ENCODE data around the gene SDHAF3. TPM values are rescaled to one million over a fixed set of nuclear protein-coding genes. Genes with fewer than 3 reads are reported as not detected.

The SDHAF3 gene
- total RNA-seq, 1 experiment from 2014 or later, result 27.4 TPM

DNA sequence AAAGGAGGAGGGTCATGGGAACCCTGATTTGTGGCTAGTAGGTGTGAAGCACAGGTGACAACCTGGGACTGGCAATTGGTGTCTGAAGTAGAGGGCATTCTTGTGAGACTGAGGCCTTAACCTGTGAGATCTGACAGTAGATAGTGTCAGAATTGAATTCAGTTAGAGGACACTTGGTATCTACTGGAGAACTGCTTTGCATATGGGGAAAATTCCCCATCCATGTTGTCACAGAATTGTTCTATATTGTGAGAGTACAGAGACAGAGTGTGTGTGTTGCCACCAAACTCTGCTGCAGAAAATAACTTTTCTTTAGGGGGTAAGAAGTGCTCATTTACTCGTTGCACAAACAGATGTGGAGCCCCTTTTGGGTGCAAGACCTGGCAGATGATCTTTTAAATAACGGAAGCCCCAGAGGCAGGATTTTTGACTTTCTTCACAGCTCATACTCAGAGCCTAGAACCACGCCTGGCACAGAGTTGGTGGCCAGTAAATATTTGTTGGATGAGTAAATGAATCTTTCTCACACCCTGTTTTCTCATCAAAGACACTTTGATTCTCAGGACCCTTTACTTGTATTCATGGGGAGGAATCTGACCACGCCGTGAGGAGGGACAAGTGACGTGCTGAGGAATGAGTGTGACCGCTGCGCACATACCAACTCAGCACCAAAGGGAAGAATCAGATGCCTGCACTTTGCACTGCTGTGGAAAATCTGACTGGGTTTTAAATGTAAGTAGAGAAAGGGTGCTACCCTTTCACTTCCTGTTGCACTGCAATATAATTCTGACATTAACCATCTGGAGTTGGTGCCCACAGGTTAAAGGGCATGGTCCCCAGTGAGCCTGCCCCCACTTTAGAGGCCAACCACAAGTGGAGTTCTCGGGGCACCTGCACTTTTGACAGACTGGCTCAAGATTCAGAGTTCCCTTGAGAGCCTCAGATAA lies 39.2 kb upstream of the SDHAF3 start:
- H3K4me2 ChIP-seq, result no peak overlapping the region
- no peak overlapping the region for H3K27ac ChIP-seq
- H3K4me1 ChIP-seq (replicated peaks; ENCODE audit: insufficient read depth), result peaks cover 3% of the 10 kb centered on the region; the same call in 1 of the 2 replicates
- BruUV-seq (replicated peaks), result no TSS peak
- intact Hi-C loops (cut with micrococcal nuclease; ENCODE audit: unreplicated experiment), result no loop called here
- H3F3A ChIP-seq (ENCODE audit: insufficient read depth, low read depth), result no peaks in the 10 kb centered on the region
- H3K36me3 ChIP-seq (ENCODE audit: low read depth), result no peaks in the 10 kb centered on the region
- H2AFZ ChIP-seq, result no peak overlapping the region
- no peaks in the 10 kb centered on the region for H4K20me1 ChIP-seq (ENCODE audit: insufficient read depth)
- H3K9me3 ChIP-seq (ENCODE audit: insufficient read depth, low read depth), result no peaks in the 10 kb centered on the region
- no peaks in the 10 kb centered on the region; the same call in 1 of the 2 replicates for H3K27me3 ChIP-seq (ENCODE audit: insufficient read depth, low read depth)
- no peak for DNase-seq
- H3K9me2 ChIP-seq (ENCODE audit: insufficient read depth), result no peaks in the 10 kb centered on the region
- ChIA-PET POLR2A (ENCODE audit: unreplicated experiment) (no interaction called here), CTCF (no interaction called here)
- no peaks in the 10 kb centered on the region for H3K79me2 ChIP-seq (ENCODE audit: low read depth)
- TF ChIP-seq EZH2 (IDR thresholded peaks at IDR 0.05; ENCODE audit: low read depth), result no peak
- TF ChIP-seq, protein P1, sequence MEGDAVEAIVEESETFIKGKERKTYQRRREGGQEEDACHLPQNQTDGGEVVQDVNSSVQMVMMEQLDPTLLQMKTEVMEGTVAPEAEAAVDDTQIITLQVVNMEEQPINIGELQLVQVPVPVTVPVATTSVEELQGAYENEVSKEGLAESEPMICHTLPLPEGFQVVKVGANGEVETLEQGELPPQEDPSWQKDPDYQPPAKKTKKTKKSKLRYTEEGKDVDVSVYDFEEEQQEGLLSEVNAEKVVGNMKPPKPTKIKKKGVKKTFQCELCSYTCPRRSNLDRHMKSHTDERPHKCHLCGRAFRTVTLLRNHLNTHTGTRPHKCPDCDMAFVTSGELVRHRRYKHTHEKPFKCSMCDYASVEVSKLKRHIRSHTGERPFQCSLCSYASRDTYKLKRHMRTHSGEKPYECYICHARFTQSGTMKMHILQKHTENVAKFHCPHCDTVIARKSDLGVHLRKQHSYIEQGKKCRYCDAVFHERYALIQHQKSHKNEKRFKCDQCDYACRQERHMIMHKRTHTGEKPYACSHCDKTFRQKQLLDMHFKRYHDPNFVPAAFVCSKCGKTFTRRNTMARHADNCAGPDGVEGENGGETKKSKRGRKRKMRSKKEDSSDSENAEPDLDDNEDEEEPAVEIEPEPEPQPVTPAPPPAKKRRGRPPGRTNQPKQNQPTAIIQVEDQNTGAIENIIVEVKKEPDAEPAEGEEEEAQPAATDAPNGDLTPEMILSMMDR (conservative IDR thresholded peaks at IDR 0.05), result no peak
- no peak overlapping the region for H3K4me3 ChIP-seq

DNA sequence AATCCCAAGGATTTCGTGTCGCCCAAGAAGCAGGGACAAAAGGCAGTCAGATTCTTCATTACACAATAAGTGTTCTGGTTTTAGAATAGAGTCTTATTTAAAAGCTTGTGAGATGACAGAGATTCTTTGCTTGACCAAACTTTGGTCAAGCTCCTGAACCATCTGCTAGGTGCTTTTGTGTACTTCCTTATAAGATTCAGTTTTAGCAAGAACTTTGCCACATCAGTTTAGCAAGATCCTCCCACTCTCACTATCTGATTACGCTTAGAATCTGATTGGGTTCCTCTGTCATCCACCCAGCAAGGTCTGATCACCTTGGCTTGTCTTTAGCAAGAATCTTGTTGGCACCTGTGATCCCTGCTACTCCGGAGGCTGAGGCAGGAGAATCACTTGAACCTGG lies 38.2 kb upstream of the SDHAF3 start:
- no peaks in the 10 kb centered on the region for H4K20me1 ChIP-seq (ENCODE audit: insufficient read depth)
- ChIA-PET CTCF (no interaction called here), POLR2A (ENCODE audit: unreplicated experiment) (no interaction called here)
- H3F3A ChIP-seq (ENCODE audit: insufficient read depth, low read depth), result no peaks in the 10 kb centered on the region
- no peak overlapping the region for H3K27ac ChIP-seq
- no peaks in the 10 kb centered on the region for H3K9me3 ChIP-seq (ENCODE audit: insufficient read depth, low read depth)
- no peaks in the 10 kb centered on the region for H3K79me2 ChIP-seq (ENCODE audit: low read depth)
- no peak for TF ChIP-seq EZH2 (IDR thresholded peaks at IDR 0.05; ENCODE audit: low read depth)
- TF ChIP-seq, protein P1 (conservative IDR thresholded peaks at IDR 0.05), result no peak
- H3K36me3 ChIP-seq (ENCODE audit: low read depth), result no peaks in the 10 kb centered on the region
- no peak overlapping the region for H3K4me2 ChIP-seq
- H3K4me1 ChIP-seq (replicated peaks; ENCODE audit: insufficient read depth), result peaks cover 3% of the 10 kb centered on the region; the same call in 1 of the 2 replicates
- no peaks in the 10 kb centered on the region for H3K27me3 ChIP-seq (ENCODE audit: insufficient read depth, low read depth)
- H3K4me3 ChIP-seq, result no peak overlapping the region
- H3K9me2 ChIP-seq (ENCODE audit: insufficient read depth), result no peaks in the 10 kb centered on the region
- H2AFZ ChIP-seq, result no peak overlapping the region
- intact Hi-C loops (cut with micrococcal nuclease; ENCODE audit: unreplicated experiment), result no loop called here
- BruUV-seq (replicated peaks), result no TSS peak
- no peak for DNase-seq

DNA sequence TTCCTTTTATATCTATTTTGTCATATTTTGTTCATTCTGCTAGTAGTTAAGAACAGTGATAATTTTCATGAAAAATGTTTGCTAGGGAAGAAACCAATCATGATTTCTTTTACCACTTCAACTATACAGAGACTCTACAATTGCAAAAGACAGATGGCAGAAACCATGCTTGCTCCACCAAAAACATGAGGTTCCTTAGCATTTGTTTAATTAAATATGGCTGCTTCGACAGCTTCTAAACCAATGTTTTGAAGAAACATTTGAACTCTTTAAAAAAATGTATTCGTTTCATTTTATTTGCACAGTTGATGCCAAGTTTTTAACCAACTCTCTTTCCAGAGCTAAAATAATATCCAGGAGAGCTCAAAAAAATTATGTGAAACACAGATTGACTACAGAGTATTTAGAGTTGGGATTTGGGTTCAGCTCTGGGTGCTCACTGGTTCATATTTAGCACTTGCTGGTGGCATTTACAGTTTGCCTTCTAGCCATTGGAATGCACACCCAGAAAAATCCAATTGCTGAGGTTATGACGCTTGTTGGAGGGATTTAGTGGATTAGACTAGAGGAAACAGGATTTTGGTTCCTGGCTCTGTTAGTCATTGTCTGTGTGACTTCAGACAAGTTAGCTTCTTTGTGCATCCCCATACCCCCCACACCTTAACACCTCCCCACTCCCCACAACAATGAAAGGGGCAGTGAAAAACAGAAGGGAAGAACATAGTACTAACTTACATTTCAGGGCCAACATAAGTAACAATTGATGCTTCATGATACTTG lies 35.8 kb upstream of the SDHAF3 start:
- ChIA-PET CTCF (no interaction called here), POLR2A (ENCODE audit: unreplicated experiment) (no interaction called here)
- no peak overlapping the region for H3K4me2 ChIP-seq
- H4K20me1 ChIP-seq (ENCODE audit: insufficient read depth), result no peaks in the 10 kb centered on the region
- BruUV-seq (replicated peaks), result no TSS peak
- TF ChIP-seq, protein P1 (conservative IDR thresholded peaks at IDR 0.05), result no peak
- TF ChIP-seq EZH2 (IDR thresholded peaks at IDR 0.05; ENCODE audit: low read depth), result no peak
- intact Hi-C loops (cut with micrococcal nuclease; ENCODE audit: unreplicated experiment), result loop anchor here (10.0 kb wide), 1 partner anchor 303 kb away; no protein-coding TSS in a partner anchor
- H3K9me2 ChIP-seq (ENCODE audit: insufficient read depth), result no peaks in the 10 kb centered on the region
- H3K27ac ChIP-seq, result no peak overlapping the region
- H2AFZ ChIP-seq, result no peak overlapping the region
- H3K79me2 ChIP-seq (ENCODE audit: low read depth), result no peaks in the 10 kb centered on the region
- DNase-seq, result no peak
- no peaks in the 10 kb centered on the region for H3K36me3 ChIP-seq (ENCODE audit: low read depth)
- H3K4me1 ChIP-seq (replicated peaks; ENCODE audit: insufficient read depth), result no peaks in the 10 kb centered on the region
- H3K27me3 ChIP-seq (ENCODE audit: insufficient read depth, low read depth), result peaks cover 7% of the 10 kb centered on the region; the same call in 1 of the 2 replicates
- H3K4me3 ChIP-seq, result no peak overlapping the region
- H3F3A ChIP-seq (ENCODE audit: insufficient read depth, low read depth), result no peaks in the 10 kb centered on the region
- H3K9me3 ChIP-seq (ENCODE audit: insufficient read depth, low read depth), result no peaks in the 10 kb centered on the region
